K562 (cell line): ENCODE measurements around the gene ERCC2. TPM values are rescaled to one million over a fixed set of nuclear protein-coding genes. Genes with fewer than 3 reads are reported as not detected.

Experiments used
- ATAC-seq: fragments of 200-7000 bp; cut with Tn5 transposase; 3 replicates; pipeline ENCODE4 v1.9.1; 2020; ENCODE audit warnings: moderate library complexity
- BruUV-seq: library from RNA; stranded (reverse); fragments of 400-500 nt; replicated peaks from 2 replicates; lab custom pipeline; 2021; lab: Mats Ljungman, UMichigan
- CTCF ChIA-PET: fragments of 300-600 bp; formaldehyde crosslinking; extraction: SDS; loops from one replicate; lab custom pipeline; 2021; ENCODE audit warnings: low intra/inter-chr PET ratio; lab: Yijun Ruan, JAX
- POLR2A ChIA-PET: fragments of 300-600, 350-650 bp; sonication (Branson Sonifier 250); formaldehyde crosslinking; extraction: SDS; loops from one replicate; lab custom pipeline; 2021; ENCODE audit warnings: antibody characterized with exemption, inconsistent platforms; lab: Yijun Ruan, JAX
- DNase-seq, 4 experiments: peaks; one replicate each; pipeline versions ENCODE4 v3.0.0 to v3.0.0-alpha.2; 2011 to 2018; ENCODE audit warnings: low spot score in 3 of 4, mixed read lengths in 3 of 4; ENCODE audit errors: extremely low read depth in 1 of 4
- FAIRE-seq: peaks from 2 replicates; lab custom pipeline; 2011; peaks lifted over from hg19 to GRCh38; lab: Jason Lieb, UNC
- H2AFZ ChIP-seq: 2 replicates; pipeline ENCODE4 v1.6.0; 2011; ENCODE audit warnings: low read depth, low read length, control low read depth, inconsistent platforms
- H3K27ac ChIP-seq: fragments of 200-600 bp; 3 replicates; pipeline ENCODE4 v1.8.0; 2011; ENCODE audit warnings: low read depth, mild to moderate bottlenecking, control low read depth, inconsistent platforms, low read length, moderate library complexity, mixed read lengths; ENCODE audit errors: extremely low read depth
- H3K27me3 ChIP-seq, 2 experiments: fragments of 300-600 bp in 1 of 2; 2 replicates in 1 of 2; 3 replicates in 1 of 2; pipeline versions ENCODE4 v1.6.0 to v1.8.0; 2011; ENCODE audit warnings: inconsistent platforms in 2 of 2, low read length in 2 of 2, mild to moderate bottlenecking in 1 of 2, mixed read lengths in 1 of 2, moderate library complexity in 1 of 2; ENCODE audit not compliant: control insufficient read depth in 2 of 2, insufficient read depth in 2 of 2
- H3K36me3 ChIP-seq: fragments of 300-600 bp; 3 replicates; pipeline ENCODE4 v1.8.0; 2011; ENCODE audit warnings: mild to moderate bottlenecking, low read length, inconsistent platforms; ENCODE audit not compliant: control insufficient read depth, insufficient read depth
- H3K4me1 ChIP-seq, 2 experiments: fragments of 200-600 bp in 1 of 2; replicated peaks in 1 of 2; 2 replicates in 1 of 2; 3 replicates in 1 of 2; pipeline versions ENCODE4 v1.5.1 to v1.8.0; 2011; ENCODE audit warnings: inconsistent platforms in 2 of 2, low read length in 2 of 2, mild to moderate bottlenecking in 1 of 2, mixed read lengths in 1 of 2, moderate library complexity in 1 of 2; ENCODE audit not compliant: control insufficient read depth in 2 of 2, insufficient read depth in 2 of 2
- H3K4me2 ChIP-seq: 2 replicates; pipeline ENCODE4 v1.6.1; 2011; ENCODE audit warnings: low read length, control low read depth, inconsistent platforms, mixed read lengths; ENCODE audit not compliant: insufficient read depth
- H3K4me3 ChIP-seq: fragments of 200-600 bp; sonication (generic), shearing (Covaris generic); 2 replicates; pipeline ENCODE4 v1.5.1; 2016; ENCODE audit warnings: control low read depth, inconsistent platforms
- H3K79me2 ChIP-seq: fragments of 200-600 bp; 3 replicates; pipeline ENCODE4 v1.8.0; 2011; ENCODE audit warnings: low read length, inconsistent platforms; ENCODE audit not compliant: control insufficient read depth, insufficient read depth
- H3K9ac ChIP-seq, 2 experiments: 2 replicates each; pipeline versions ENCODE4 v1.6.0 to v1.6.1; 2011; ENCODE audit warnings: low read depth in 2 of 2, low read length in 2 of 2, control low read depth in 1 of 2, inconsistent platforms in 1 of 2, mild to moderate bottlenecking in 1 of 2, mixed read lengths in 1 of 2; ENCODE audit not compliant: insufficient read depth in 1 of 2
- H3K9me1 ChIP-seq: one replicate; pipeline ENCODE4 v1.6.0; 2011; ENCODE audit warnings: inconsistent platforms, mild to moderate bottlenecking, low read length, moderate library complexity; ENCODE audit not compliant: control insufficient read depth, insufficient read depth
- H3K9me3 ChIP-seq: replicated peaks from 2 replicates; pipeline ENCODE4 v1.5.1; 2011; ENCODE audit warnings: low read depth, low read length, inconsistent platforms; ENCODE audit not compliant: control insufficient read depth, insufficient read depth
- H4K20me1 ChIP-seq: replicated peaks from 2 replicates; pipeline ENCODE4 v1.6.1; 2011; ENCODE audit warnings: low read length, inconsistent platforms, mixed read lengths; ENCODE audit not compliant: control insufficient read depth, insufficient read depth
- CCNT2 ChIP-seq: IDR thresholded peaks from 2 replicates; pipeline ENCODE4 v1.6.1; 2011; ENCODE audit warnings: borderline replicate concordance, low read depth, mild to moderate bottlenecking, moderate library complexity, mixed read lengths, low read length; ENCODE audit not compliant: insufficient read length; ENCODE audit errors: extremely low read depth
- CTCF ChIP-seq, 3 experiments: IDR thresholded peaks in 2 of 3; conservative IDR thresholded peaks in 1 of 3; 2 replicates each; pipeline ENCODE4 v1.5.1; 2011 to 2012; ENCODE audit warnings: low read length in 3 of 3, mild to moderate bottlenecking in 3 of 3, control low read depth in 2 of 3, improper control_type of control experiment in 1 of 3, inconsistent platforms in 1 of 3, low read depth in 1 of 3, mixed read lengths in 1 of 3, moderate library complexity in 1 of 3; ENCODE audit not compliant: insufficient read depth in 2 of 3
- CTCFL ChIP-seq: IDR thresholded peaks from 2 replicates; pipeline ENCODE4 v1.6.1; 2011; ENCODE audit warnings: borderline replicate concordance, low read depth, mild to moderate bottlenecking, moderate library complexity, low read length; ENCODE audit not compliant: insufficient read depth, poor library complexity, severe bottlenecking
- CXXC5 ChIP-seq: fragments of 250-450 bp; sonication (Bioruptor Pico); IDR thresholded peaks from 2 replicates; pipeline ENCODE4 v1.8.0; 2022; ENCODE audit warnings: inconsistent platforms, mild to moderate bottlenecking, moderate library complexity
- ELF4 ChIP-seq: fragments of 450-650 bp; formaldehyde crosslinking; IDR thresholded peaks from 2 replicates; pipeline ENCODE4 v1.4.0; 2022; ENCODE audit warnings: missing genetic modification characterization
- ETS1 ChIP-seq: conservative IDR thresholded peaks from 2 replicates; pipeline ENCODE4 v1.6.1; 2011; ENCODE audit warnings: low read depth, mild to moderate bottlenecking, low read length; ENCODE audit not compliant: control insufficient read depth
- FUS ChIP-seq: fragments of 200-400 bp; formaldehyde crosslinking; optimal IDR thresholded peaks from 2 replicates; pipeline ENCODE3; 2017; ENCODE audit warnings: low read depth, low read length
- GABPB1 ChIP-seq: sonication (generic); formaldehyde crosslinking; IDR thresholded peaks from 2 replicates; pipeline ENCODE4 v1.8.0; 2022; ENCODE audit warnings: mild to moderate bottlenecking, missing genetic modification reagents
- L3MBTL2 ChIP-seq: fragments of 450-650 bp; IDR thresholded peaks from 2 replicates; pipeline ENCODE4 v1.6.1; 2016; ENCODE audit warnings: mild to moderate bottlenecking, moderate library complexity
- MCM7 ChIP-seq, 2 experiments: fragments of 450-650 bp; IDR thresholded peaks; 2 replicates each; pipeline ENCODE4 v1.6.1; 2016 to 2018
- RBBP5 ChIP-seq: fragments of 200-600 bp; sonication (generic); IDR thresholded peaks from 2 replicates; pipeline ENCODE4 v1.6.1; 2012; ENCODE audit warnings: borderline replicate concordance, mild to moderate bottlenecking, low read length, control low read depth, inconsistent platforms; ENCODE audit not compliant: insufficient read depth, poor library complexity, severe bottlenecking
- ZBTB7A ChIP-seq: IDR thresholded peaks from 2 replicates; pipeline ENCODE4 v1.6.1; 2011; ENCODE audit warnings: low read depth, mild to moderate bottlenecking, low read length, moderate library complexity, borderline replicate concordance; ENCODE audit not compliant: control insufficient read depth
- ZFX ChIP-seq: sonication (generic); formaldehyde crosslinking; IDR thresholded peaks from 2 replicates; pipeline ENCODE4 v1.8.0; 2022; ENCODE audit warnings: mild to moderate bottlenecking, missing genetic modification reagents, moderate library complexity
- ZNF165 ChIP-seq: fragments of 250-450 bp; sonication (Bioruptor Pico); IDR thresholded peaks from 2 replicates; pipeline ENCODE4 v1.4.0; 2020; ENCODE audit warnings: borderline replicate concordance
- WGBS: fragments of 100-300 bp; shearing (Covaris generic); methylation state at CpG from one replicate; pipeline ENCODE4 v1.1.6; 2016; ENCODE audit warnings: low coverage, mixed read lengths; ENCODE audit not compliant: insufficient coverage; ENCODE audit errors: missing lambda C conversion rate; 5-methylcytosine and 5-hydroxymethylcytosine counted together
- in situ Hi-C: fragments of 300-500 bp; cut with MboI; formaldehyde crosslinking; loops from 4 replicates; pipeline ENCODE4 v1.15.0; 2018; ENCODE audit warnings: inconsistent platforms, mixed read lengths
- intact Hi-C: fragments of 100-400 bp; cut with micrococcal nuclease; formaldehyde crosslinking; loops from 2 replicates; pipeline ENCODE4 v1.14.2; 2022
- polyA plus RNA-seq, 8 experiments: library from polyadenylated mRNA; depleted of rRNA in 4 of 8; stranded (reverse) in 5 of 8; unstranded in 3 of 8; fragments of >200 nt; fragmentation: Nextera tagmentation in 2 of 8; fragmentation: Illumina TruSeq in 1 of 8; extraction: Ambion mirVana in 2 of 8; extraction: Trizol in 1 of 8; gene quantifications; 2 replicates each; pipeline versions ENCODE4 v1.2.1 to v1.2.3, GENCODE V29; 2011 to 2014; ENCODE audit warnings: inconsistent platforms in 1 of 8, missing spikeins in 1 of 8
- total RNA-seq, 7 experiments: library from RNA; depleted of rRNA in 6 of 7; stranded (reverse); fragments of >200 nt in 6 of 7; fragmentation: Illumina TruSeq in 2 of 7; extraction: Trizol in 2 of 7; gene quantifications; 2 replicates each; pipeline versions ENCODE4 v1.2.1 to v1.2.3, GENCODE V29; 2011 to 2021; ENCODE audit warnings: low replicate concordance in 1 of 7

Gene ERCC2
- total and polyA plus RNA-seq, 9 of the 15 experiments (the other 6 are each of a cell fraction or from before 2014, with no cell fraction given) = 2.2 to 55.9 (median 23.4) TPM

DNA sequence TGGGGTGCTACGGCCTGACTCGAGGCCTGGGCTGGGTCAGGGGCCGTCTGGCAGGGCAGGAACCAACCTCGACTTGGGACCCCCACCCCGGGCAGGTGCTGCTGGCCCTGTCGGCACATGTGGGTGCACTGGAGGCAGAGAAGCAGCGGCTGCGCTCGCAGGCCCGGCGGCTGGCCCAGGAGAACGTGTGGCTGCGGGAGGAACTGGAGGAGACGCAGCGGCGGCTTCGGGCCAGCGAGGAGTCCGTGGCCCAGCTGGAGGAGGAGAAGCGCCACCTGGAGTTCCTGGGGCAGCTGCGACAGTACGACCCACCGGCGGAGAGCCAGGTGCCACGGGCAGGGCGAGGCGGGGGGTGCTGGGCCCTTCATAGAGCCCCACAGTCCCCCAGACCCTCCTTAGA lies 23.9 kb downstream of the ERCC2 start:
- no peak overlapping the region for H3K4me2 ChIP-seq
- DNase-seq (peak; percentile 46 to 62 (median 52)), ATAC-seq (peak; percentile 82), FAIRE-seq (no peak)
- H3K27me3 ChIP-seq = peaks cover 4 to 8% of the 10 kb centered on the region in 2 experiments; a peak in 3 of 5 replicates
- peaks cover 3% of the 10 kb centered on the region; the same call in 1 of the 2 replicates for H4K20me1 ChIP-seq
- H3K9me3 ChIP-seq = no peaks in the 10 kb centered on the region
- no TSS peak for BruUV-seq
- ChIA-PET POLR2A (interaction anchor here (2.5 kb wide), 1 partner anchor 8 kb away, joined by 6 read pairs; no protein-coding TSS in a partner anchor), CTCF (no interaction called here)
- H3K4me1 ChIP-seq = peaks cover 1 to 51% of the 10 kb centered on the region in 2 experiments; a peak in 4 of 5 replicates
- peak overlapping the region in 1 of 2 experiments; percentile 81; a peak in 2 of 4 replicates for H3K9ac ChIP-seq
- no peak overlapping the region for H3K27ac ChIP-seq
- 10% methylated on average over 20 of the region's 27 CpGs for WGBS
- peaks cover 18% of the 10 kb centered on the region; the same call in 1 of the 3 replicates for H3K36me3 ChIP-seq
- no peaks in the 10 kb centered on the region for H3K9me1 ChIP-seq
- intact Hi-C loops (no loop called here), in situ Hi-C loops (no loop called here)
- no peak overlapping the region for H3K4me3 ChIP-seq
- H2AFZ ChIP-seq = peak overlapping the region; percentile 42; the same call in 1 of the 2 replicates
- H3K79me2 ChIP-seq = no peaks in the 10 kb centered on the region
- TF ChIP-seq ZBTB7A (peak; percentile 49; the same call in 1 of the 2 replicates), ELF4 (CRISPR knock-in tag) (no peak), CXXC5 (CRISPR knock-in tag) (peak; percentile 31; the same call in 1 of the 2 replicates), ZFX (CRISPR knock-in tag) (peak; percentile 60), MCM7 (IDR thresholded peaks at IDR 0.05) (no peak), FUS (no peak), ZNF165 (CRISPR knock-in tag) (no peak), L3MBTL2 (peak; percentile 68), CTCF (IDR thresholded peaks at IDR 0.05 in 2 of 3, conservative IDR thresholded peaks at IDR 0.05 in 1 of 3; ENCODE audit: insufficient read depth in 2 of 3, low read depth in 1 of 3, low read length in 3 of 3) (peak; percentile 19 to 64 (median 34); a peak in 4 of 6 replicates), ETS1 (no peak), CTCFL (peak; percentile 59), RBBP5 (peak; percentile 41), CCNT2 (peak; percentile 43), GABPB1 (peak; percentile 38; the same call in 1 of the 2 replicates)
